ENCODE data around the gene SPR. TPM values are rescaled to one million over a fixed set of nuclear protein-coding genes. Genes with fewer than 3 reads are reported as not detected.

SPR gene
- total and polyA plus RNA-seq, 2 donors from 2014 or later, result 29.9 to 102 TPM

GRCh38 chr2:72914206-72914559, 27.0 kb downstream of the SPR start:
- DNase-seq (peak in 1 of 5 donors; percentile 8), FAIRE-seq (no peak)
- peaks cover 0 to 17% (median 14%) of the 10 kb centered on the region in 3 donors for H3K4me1 ChIP-seq (ENCODE audit: control insufficient read depth in 2 of 3, insufficient read depth in 2 of 3, low read depth in 1 of 3, low read length in 3 of 3)
- no peak for TF ChIP-seq CTCF (IDR thresholded peaks at IDR 0.05; ENCODE audit: borderline replicate concordance, extremely low read depth, insufficient read depth)
- H3K27me3 ChIP-seq (ENCODE audit: control insufficient read depth, insufficient read depth, low read length), result peaks cover 49% of the 10 kb centered on the region
- no peak overlapping the region for H3K27ac ChIP-seq (ENCODE audit: low read depth in 2 of 2, low read length in 2 of 2)
- H3K9ac ChIP-seq (ENCODE audit: low read length in 3 of 3), result no peak overlapping the region
- no peaks in the 10 kb centered on the region for H3K9me3 ChIP-seq (ENCODE audit: control insufficient read depth in 2 of 3, insufficient read depth in 1 of 3, low read length in 3 of 3)
- H3K36me3 ChIP-seq (ENCODE audit: control insufficient read depth in 2 of 3, insufficient read depth in 3 of 3, low read length in 3 of 3), result no peaks in the 10 kb centered on the region
- H3K4me3 ChIP-seq (ENCODE audit: low read length in 3 of 3), result no peak overlapping the region
- intact Hi-C loops (cut with DNase I), result no loop called here

GRCh38 chr2:72914589-72915319, 27.5 kb downstream of the SPR start:
- FAIRE-seq (no peak), DNase-seq (peak in 1 of 5 donors; percentile 20)
- Histone ChIP-seq H3K9ac (ENCODE audit: low read length in 3 of 3) (peak overlapping the region in 1 of 3 donors; percentile 46), H3K27ac (ENCODE audit: low read depth in 2 of 2, low read length in 2 of 2) (no peak overlapping the region), H3K9me3 (ENCODE audit: control insufficient read depth in 2 of 3, insufficient read depth in 1 of 3, low read length in 3 of 3) (no peaks in the 10 kb centered on the region), H3K4me1 (ENCODE audit: control insufficient read depth in 2 of 3, insufficient read depth in 2 of 3, low read depth in 1 of 3, low read length in 3 of 3) (peaks cover 0 to 17% (median 14%) of the 10 kb centered on the region in 3 donors), H3K27me3 (ENCODE audit: control insufficient read depth, insufficient read depth, low read length) (peaks cover 52% of the 10 kb centered on the region), H3K36me3 (ENCODE audit: control insufficient read depth in 2 of 3, insufficient read depth in 3 of 3, low read length in 3 of 3) (no peaks in the 10 kb centered on the region), H3K4me3 (ENCODE audit: low read length in 3 of 3) (peak overlapping the region in 2 of 3 donors; percentile 47 to 61)
- no peak for TF ChIP-seq CTCF (IDR thresholded peaks at IDR 0.05; ENCODE audit: borderline replicate concordance, extremely low read depth, insufficient read depth)
- intact Hi-C loops (cut with DNase I), result no loop called here

- FAIRE-seq (no peak), DNase-seq (peak in 1 of 5 donors; percentile 14)
- H3K4me3 ChIP-seq (ENCODE audit: low read length in 3 of 3), result peak overlapping the region; percentile 6 to 61 (median 47)
- H3K9me3 ChIP-seq (ENCODE audit: control insufficient read depth in 2 of 3, insufficient read depth in 1 of 3, low read length in 3 of 3), result no peaks in the 10 kb centered on the region
- peaks cover 0 to 3% (median 0%) of the 10 kb centered on the region in 3 donors for H3K36me3 ChIP-seq (ENCODE audit: control insufficient read depth in 2 of 3, insufficient read depth in 3 of 3, low read length in 3 of 3)
- H3K27me3 ChIP-seq (ENCODE audit: control insufficient read depth, insufficient read depth, low read length), result peaks cover 53% of the 10 kb centered on the region
- no peak for TF ChIP-seq CTCF (IDR thresholded peaks at IDR 0.05; ENCODE audit: borderline replicate concordance, extremely low read depth, insufficient read depth)
- peaks cover 0 to 17% (median 14%) of the 10 kb centered on the region in 3 donors for H3K4me1 ChIP-seq (ENCODE audit: control insufficient read depth in 2 of 3, insufficient read depth in 2 of 3, low read depth in 1 of 3, low read length in 3 of 3)
- intact Hi-C loops (cut with DNase I), result no loop called here
- peak overlapping the region in 1 of 2 donors; percentile 93 for H3K27ac ChIP-seq (ENCODE audit: low read depth in 2 of 2, low read length in 2 of 2)
- peak overlapping the region in 1 of 3 donors; percentile 46 for H3K9ac ChIP-seq (ENCODE audit: low read length in 3 of 3)
Measured at GRCh38 chr2:72915320-72915906, 28.2 kb downstream of the SPR start.
